Measurements from ENCODE around the gene HGS.

The HGS gene

GRCh38 chr17:81706232-81706611, 22.4 kb downstream of the HGS start:
- no peak for DNase-seq (ENCODE audit: low read depth)

GRCh38 chr17:81706757-81707624, 23.2 kb downstream of the HGS start:
- no peak for TF ChIP-seq CTCF (IDR thresholded peaks at IDR 0.05; ENCODE audit: low read length, missing control alignments)
- no peak for DNase-seq (ENCODE audit: low read depth)
- no peak overlapping the region for H3K4me3 ChIP-seq (replicated peaks; ENCODE audit: low read depth, low read length)

More at GRCh38 chr17:81706232-81706611, 22.4 kb downstream of the HGS start:
- TF ChIP-seq CTCF (IDR thresholded peaks at IDR 0.05; ENCODE audit: low read length, missing control alignments): no peak
- H3K4me3 ChIP-seq (replicated peaks; ENCODE audit: low read depth, low read length): no peak overlapping the region

GRCh38 chr17:81707725-81708646, 24.2 kb downstream of the HGS start:
- no peak for DNase-seq (ENCODE audit: low read depth)
- TF ChIP-seq CTCF (IDR thresholded peaks at IDR 0.05; ENCODE audit: low read length, missing control alignments): no peak
- H3K4me3 ChIP-seq (replicated peaks; ENCODE audit: low read depth, low read length): no peak overlapping the region

- no peak overlapping the region for H3K4me3 ChIP-seq (replicated peaks; ENCODE audit: low read depth, low read length)
- no peak for DNase-seq (ENCODE audit: low read depth)
- TF ChIP-seq CTCF (IDR thresholded peaks at IDR 0.05; ENCODE audit: low read length, missing control alignments): no peak
These were observed 25.0 kb downstream of the HGS start for GRCh38 chr17:81708739-81709185.

GRCh38 chr17:81710514-81711308, 26.9 kb downstream of the HGS start:
- no peak overlapping the region for H3K4me3 ChIP-seq (replicated peaks; ENCODE audit: low read depth, low read length)
- DNase-seq (ENCODE audit: low read depth): peak; percentile 29
- TF ChIP-seq CTCF (IDR thresholded peaks at IDR 0.05; ENCODE audit: low read length, missing control alignments): no peak

GRCh38 chr17:81711814-81712467, 28.1 kb downstream of the HGS start, which contains the start of gene SLC25A10:
TSS of gene SLC25A10 (plus strand) at chr17:81712284. CDS start at chr17:81712427, 143 bp downstream.
- H3K4me3 ChIP-seq (replicated peaks; ENCODE audit: low read depth, low read length): peak within 1 kb of the TSS; percentile 58
- no peak for TF ChIP-seq CTCF (IDR thresholded peaks at IDR 0.05; ENCODE audit: low read length, missing control alignments)
- peak; percentile 68 for DNase-seq (ENCODE audit: low read depth)
